K562 (cell line): ENCODE results near the gene TAF1B. TPM values are rescaled to one million over a fixed set of nuclear protein-coding genes. Genes with fewer than 3 reads are reported as not detected.

Experiments used
- ATAC-seq: fragments of 200-7000 bp; cut with Tn5 transposase; 3 replicates; pipeline ENCODE4 v1.9.1; 2020; ENCODE audit warnings: moderate library complexity
- BruUV-seq: library from RNA; stranded (reverse); fragments of 400-500 nt; replicated peaks from 2 replicates; lab custom pipeline; 2021; lab: Mats Ljungman, UMichigan
- CTCF ChIA-PET: fragments of 300-600 bp; formaldehyde crosslinking; extraction: SDS; loops from one replicate; lab custom pipeline; 2021; ENCODE audit warnings: low intra/inter-chr PET ratio; lab: Yijun Ruan, JAX
- POLR2A ChIA-PET: fragments of 300-600, 350-650 bp; sonication (Branson Sonifier 250); formaldehyde crosslinking; extraction: SDS; loops from one replicate; lab custom pipeline; 2021; ENCODE audit warnings: antibody characterized with exemption, inconsistent platforms; lab: Yijun Ruan, JAX
- DNase-seq, 4 experiments: peaks; one replicate each; pipeline versions ENCODE4 v3.0.0 to v3.0.0-alpha.2; 2011 to 2018; ENCODE audit warnings: low spot score in 3 of 4, mixed read lengths in 3 of 4; ENCODE audit errors: extremely low read depth in 1 of 4
- FAIRE-seq: peaks from 2 replicates; lab custom pipeline; 2011; peaks lifted over from hg19 to GRCh38; lab: Jason Lieb, UNC
- H2AFZ ChIP-seq: 2 replicates; pipeline ENCODE4 v1.6.0; 2011; ENCODE audit warnings: low read depth, low read length, control low read depth, inconsistent platforms
- H3K27ac ChIP-seq: fragments of 200-600 bp; 3 replicates; pipeline ENCODE4 v1.8.0; 2011; ENCODE audit warnings: low read depth, mild to moderate bottlenecking, control low read depth, inconsistent platforms, low read length, moderate library complexity, mixed read lengths; ENCODE audit errors: extremely low read depth
- H3K27me3 ChIP-seq, 2 experiments: fragments of 300-600 bp in 1 of 2; 2 replicates in 1 of 2; 3 replicates in 1 of 2; pipeline versions ENCODE4 v1.6.0 to v1.8.0; 2011; ENCODE audit warnings: inconsistent platforms in 2 of 2, low read length in 2 of 2, mild to moderate bottlenecking in 1 of 2, mixed read lengths in 1 of 2, moderate library complexity in 1 of 2; ENCODE audit not compliant: control insufficient read depth in 2 of 2, insufficient read depth in 2 of 2
- H3K36me3 ChIP-seq: fragments of 300-600 bp; 3 replicates; pipeline ENCODE4 v1.8.0; 2011; ENCODE audit warnings: mild to moderate bottlenecking, low read length, inconsistent platforms; ENCODE audit not compliant: control insufficient read depth, insufficient read depth
- H3K4me1 ChIP-seq, 2 experiments: fragments of 200-600 bp in 1 of 2; replicated peaks in 1 of 2; 2 replicates in 1 of 2; 3 replicates in 1 of 2; pipeline versions ENCODE4 v1.5.1 to v1.8.0; 2011; ENCODE audit warnings: inconsistent platforms in 2 of 2, low read length in 2 of 2, mild to moderate bottlenecking in 1 of 2, mixed read lengths in 1 of 2, moderate library complexity in 1 of 2; ENCODE audit not compliant: control insufficient read depth in 2 of 2, insufficient read depth in 2 of 2
- H3K4me2 ChIP-seq: 2 replicates; pipeline ENCODE4 v1.6.1; 2011; ENCODE audit warnings: low read length, control low read depth, inconsistent platforms, mixed read lengths; ENCODE audit not compliant: insufficient read depth
- H3K4me3 ChIP-seq: fragments of 200-600 bp; sonication (generic), shearing (Covaris generic); 2 replicates; pipeline ENCODE4 v1.5.1; 2016; ENCODE audit warnings: control low read depth, inconsistent platforms
- H3K79me2 ChIP-seq: fragments of 200-600 bp; 3 replicates; pipeline ENCODE4 v1.8.0; 2011; ENCODE audit warnings: low read length, inconsistent platforms; ENCODE audit not compliant: control insufficient read depth, insufficient read depth
- H3K9ac ChIP-seq, 2 experiments: 2 replicates each; pipeline versions ENCODE4 v1.6.0 to v1.6.1; 2011; ENCODE audit warnings: low read depth in 2 of 2, low read length in 2 of 2, control low read depth in 1 of 2, inconsistent platforms in 1 of 2, mild to moderate bottlenecking in 1 of 2, mixed read lengths in 1 of 2; ENCODE audit not compliant: insufficient read depth in 1 of 2
- H3K9me1 ChIP-seq: one replicate; pipeline ENCODE4 v1.6.0; 2011; ENCODE audit warnings: inconsistent platforms, mild to moderate bottlenecking, low read length, moderate library complexity; ENCODE audit not compliant: control insufficient read depth, insufficient read depth
- H3K9me3 ChIP-seq: replicated peaks from 2 replicates; pipeline ENCODE4 v1.5.1; 2011; ENCODE audit warnings: low read depth, low read length, inconsistent platforms; ENCODE audit not compliant: control insufficient read depth, insufficient read depth
- H4K20me1 ChIP-seq: replicated peaks from 2 replicates; pipeline ENCODE4 v1.6.1; 2011; ENCODE audit warnings: low read length, inconsistent platforms, mixed read lengths; ENCODE audit not compliant: control insufficient read depth, insufficient read depth
- AFF4 ChIP-seq: sonication (generic); formaldehyde crosslinking; IDR thresholded peaks from 2 replicates; pipeline ENCODE4 v1.8.0; 2023; ENCODE audit warnings: mild to moderate bottlenecking, missing genetic modification reagents
- CHCHD3 ChIP-seq: fragments of 250-450 bp; sonication (Bioruptor Pico); IDR thresholded peaks from 2 replicates; pipeline ENCODE4 v2.1.2; 2022; ENCODE audit warnings: mild to moderate bottlenecking
- CHD1 ChIP-seq: fragments of 200-600 bp; sonication (generic); IDR thresholded peaks from one replicate; pipeline ENCODE4 v1.6.1; 2012; ENCODE audit warnings: mild to moderate bottlenecking, moderate library complexity, low read length, inconsistent platforms
- EP400 ChIP-seq: fragments of 450-650 bp; IDR thresholded peaks from 2 replicates; pipeline ENCODE4 v1.6.1; 2017; ENCODE audit warnings: antibody characterized with exemption, mild to moderate bottlenecking, moderate library complexity
- GABPB2 ChIP-seq: fragments of 250-450 bp; sonication (Bioruptor Pico); conservative IDR thresholded peaks from 2 replicates; pipeline ENCODE4 v1.5.1; 2021; ENCODE audit warnings: mild to moderate bottlenecking
- KLF16 ChIP-seq: IDR thresholded peaks from 2 replicates; pipeline ENCODE4 v1.6.1; 2016; ENCODE audit warnings: antibody characterized with exemption
- MTA3 ChIP-seq: fragments of 450-650 bp; formaldehyde crosslinking; IDR thresholded peaks from 2 replicates; pipeline ENCODE4 v1.6.1; 2017; ENCODE audit warnings: mild to moderate bottlenecking, borderline replicate concordance
- MYC ChIP-seq, 2 experiments: fragments of 250-450 bp in 1 of 2; sonication (Bioruptor Pico) in 1 of 2; IDR thresholded peaks; 2 replicates each; pipeline versions ENCODE4 v1.5.1 to v1.6.1; 2012 to 2021; ENCODE audit warnings: low read depth in 2 of 2, borderline replicate concordance in 1 of 2, improper control_type of control experiment in 1 of 2, low read length in 1 of 2, mild to moderate bottlenecking in 1 of 2, moderate library complexity in 1 of 2
- NR2C2 ChIP-seq, 2 experiments: fragments of 200-800 bp in 1 of 2; sonication (Bioruptor generic) in 1 of 2; sonication (generic) in 1 of 2; formaldehyde crosslinking in 1 of 2; IDR thresholded peaks; 2 replicates each; pipeline versions ENCODE4 v1.6.1 to v1.8.0; 2016 to 2022; ENCODE audit warnings: mild to moderate bottlenecking in 1 of 2, missing compliant biosample characterization in 1 of 2, missing genetic modification characterization in 1 of 2, missing genetic modification reagents in 1 of 2
- PTRF ChIP-seq: fragments of 450-650 bp; IDR thresholded peaks from 2 replicates; pipeline ENCODE4 v1.6.1; 2016; ENCODE audit warnings: mild to moderate bottlenecking, missing genetic modification characterization, missing compliant biosample characterization
- PTTG1 ChIP-seq: fragments of 450-650 bp; IDR thresholded peaks from 2 replicates; pipeline ENCODE4 v1.6.1; 2016; ENCODE audit warnings: low read depth, mild to moderate bottlenecking, missing genetic modification characterization, missing compliant biosample characterization
- RBM34 ChIP-seq: fragments of 200-400 bp; formaldehyde crosslinking; IDR thresholded peaks from 2 replicates; pipeline ENCODE4 v1.6.1; 2018; ENCODE audit warnings: low read length, borderline replicate concordance; ENCODE audit not compliant: insufficient read depth
- ZNF224 ChIP-seq: sonication (generic); formaldehyde crosslinking; IDR thresholded peaks from 2 replicates; pipeline ENCODE4 v1.8.0; 2022; ENCODE audit warnings: mild to moderate bottlenecking, missing genetic modification reagents
- WGBS: fragments of 100-300 bp; shearing (Covaris generic); methylation state at CpG from one replicate; pipeline ENCODE4 v1.1.6; 2016; ENCODE audit warnings: low coverage, mixed read lengths; ENCODE audit not compliant: insufficient coverage; ENCODE audit errors: missing lambda C conversion rate; 5-methylcytosine and 5-hydroxymethylcytosine counted together
- in situ Hi-C: fragments of 300-500 bp; cut with MboI; formaldehyde crosslinking; loops from 4 replicates; pipeline ENCODE4 v1.15.0; 2018; ENCODE audit warnings: inconsistent platforms, mixed read lengths
- intact Hi-C: fragments of 100-400 bp; cut with micrococcal nuclease; formaldehyde crosslinking; loops from 2 replicates; pipeline ENCODE4 v1.14.2; 2022
- polyA plus RNA-seq, 8 experiments: library from polyadenylated mRNA; depleted of rRNA in 4 of 8; stranded (reverse) in 5 of 8; unstranded in 3 of 8; fragments of >200 nt; fragmentation: Nextera tagmentation in 2 of 8; fragmentation: Illumina TruSeq in 1 of 8; extraction: Ambion mirVana in 2 of 8; extraction: Trizol in 1 of 8; gene quantifications; 2 replicates each; pipeline versions ENCODE4 v1.2.1 to v1.2.3, GENCODE V29; 2011 to 2014; ENCODE audit warnings: inconsistent platforms in 1 of 8, missing spikeins in 1 of 8
- total RNA-seq, 7 experiments: library from RNA; depleted of rRNA in 6 of 7; stranded (reverse); fragments of >200 nt in 6 of 7; fragmentation: Illumina TruSeq in 2 of 7; extraction: Trizol in 2 of 7; gene quantifications; 2 replicates each; pipeline versions ENCODE4 v1.2.1 to v1.2.3, GENCODE V29; 2011 to 2021; ENCODE audit warnings: low replicate concordance in 1 of 7
- TF ChIP-seq, protein P1 (sequence below): sonication (generic); formaldehyde crosslinking; IDR thresholded peaks from 2 replicates; pipeline ENCODE4 v1.8.1; 2023; ENCODE audit warnings: mild to moderate bottlenecking, missing genetic modification reagents
- TF ChIP-seq, protein P2 (sequence below), 2 experiments: fragments of 450-650 bp in 1 of 2; sonication (generic) in 1 of 2; formaldehyde crosslinking in 1 of 2; IDR thresholded peaks in 1 of 2; conservative IDR thresholded peaks in 1 of 2; 2 replicates each; pipeline versions ENCODE4 v1.6.1 to v1.8.1; 2016 to 2023; ENCODE audit warnings: mild to moderate bottlenecking in 2 of 2, moderate library complexity in 2 of 2, inconsistent platforms in 1 of 2, missing genetic modification reagents in 1 of 2

The TAF1B gene
- total and polyA plus RNA-seq, 9 of the 15 experiments (the other 6 are each of a cell fraction or from before 2014, with no cell fraction given), result 8.8 to 25.1 (median 17.3) TPM

- ATAC-seq (no peak), FAIRE-seq (peak; percentile 35), DNase-seq (no peak)
- H3K4me2 ChIP-seq, result peak overlapping the region; percentile 71
- intact Hi-C loops (loop anchor here (5.0 kb wide), 1 partner anchor 785 kb away; no protein-coding TSS in a partner anchor), in situ Hi-C loops (no loop called here)
- no peak overlapping the region for H3K27ac ChIP-seq
- H3K27me3 ChIP-seq, result no peaks in the 10 kb centered on the region
- H3K9me3 ChIP-seq, result no peaks in the 10 kb centered on the region
- no TSS peak for BruUV-seq
- H3K9me1 ChIP-seq, result no peaks in the 10 kb centered on the region
- peaks cover 8% of the 10 kb centered on the region; the same call in 1 of the 3 replicates for H3K36me3 ChIP-seq
- peak overlapping the region; percentile 86 for H2AFZ ChIP-seq
- ChIA-PET POLR2A (no interaction called here), CTCF (no interaction called here)
- 0 out of 3 replicates have a peak, but pooled peaks cover 2% of the 10 kb centered on the region for H3K79me2 ChIP-seq
- peak overlapping the region; percentile 79 for H3K4me3 ChIP-seq
- 12% methylated on average over 15 of the region's 15 CpGs for WGBS
- H4K20me1 ChIP-seq, result no peaks in the 10 kb centered on the region
- H3K4me1 ChIP-seq, result peaks cover 10 to 16% of the 10 kb centered on the region in 2 experiments; a peak in 3 of 5 replicates
- H3K9ac ChIP-seq, result peak overlapping the region; percentile 68 to 83
- TF ChIP-seq AFF4 (CRISPR knock-in tag) (peak; percentile 62; the same call in 1 of the 2 replicates), PTRF (tag) (no peak), RBM34 (no peak), ZNF224 (CRISPR knock-in tag) (no peak), CHD1 (peak; percentile 18), PTTG1 (tag) (no peak), KLF16 (no peak), NR2C2 (CRISPR knock-in tag; IDR thresholded peaks at IDR 0.05) (no peak), NR2C2 (tag; IDR thresholded peaks at IDR 0.05) (no peak; the same call in 1 of the 2 replicates), CHCHD3 (CRISPR knock-in tag) (no peak), MTA3 (no peak), EP400 (peak; percentile 55), MYC (IDR thresholded peaks at IDR 0.05; ENCODE audit: low read depth, low read length) (peak; percentile 31; the same call in 1 of the 2 replicates), MYC (CRISPR knock-in tag; IDR thresholded peaks at IDR 0.05; ENCODE audit: borderline replicate concordance, low read depth) (no peak), GABPB2 (CRISPR knock-in tag) (no peak)
- TF ChIP-seq, protein P1, sequence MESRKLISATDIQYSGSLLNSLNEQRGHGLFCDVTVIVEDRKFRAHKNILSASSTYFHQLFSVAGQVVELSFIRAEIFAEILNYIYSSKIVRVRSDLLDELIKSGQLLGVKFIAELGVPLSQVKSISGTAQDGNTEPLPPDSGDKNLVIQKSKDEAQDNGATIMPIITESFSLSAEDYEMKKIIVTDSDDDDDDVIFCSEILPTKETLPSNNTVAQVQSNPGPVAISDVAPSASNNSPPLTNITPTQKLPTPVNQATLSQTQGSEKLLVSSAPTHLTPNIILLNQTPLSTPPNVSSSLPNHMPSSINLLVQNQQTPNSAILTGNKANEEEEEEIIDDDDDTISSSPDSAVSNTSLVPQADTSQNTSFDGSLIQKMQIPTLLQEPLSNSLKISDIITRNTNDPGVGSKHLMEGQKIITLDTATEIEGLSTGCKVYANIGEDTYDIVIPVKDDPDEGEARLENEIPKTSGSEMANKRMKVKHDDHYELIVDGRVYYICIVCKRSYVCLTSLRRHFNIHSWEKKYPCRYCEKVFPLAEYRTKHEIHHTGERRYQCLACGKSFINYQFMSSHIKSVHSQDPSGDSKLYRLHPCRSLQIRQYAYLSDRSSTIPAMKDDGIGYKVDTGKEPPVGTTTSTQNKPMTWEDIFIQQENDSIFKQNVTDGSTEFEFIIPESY (CRISPR knock-in tag), result no peak
- TF ChIP-seq, protein P2, sequence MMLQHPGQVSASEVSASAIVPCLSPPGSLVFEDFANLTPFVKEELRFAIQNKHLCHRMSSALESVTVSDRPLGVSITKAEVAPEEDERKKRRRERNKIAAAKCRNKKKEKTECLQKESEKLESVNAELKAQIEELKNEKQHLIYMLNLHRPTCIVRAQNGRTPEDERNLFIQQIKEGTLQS (IDR thresholded peaks at IDR 0.05), result peak; percentile 82
- TF ChIP-seq, protein P2 (CRISPR knock-in tag; conservative IDR thresholded peaks at IDR 0.05), result no peak
Observed at GRCh38 chr2:9952286-9952737, 109.0 kb downstream of the TAF1B start.
